GM18861 (cell line): Measurements from ENCODE around the gene FAM131B.
"Not testable (repeated sequence)": the region's sequence is repeated elsewhere in the genome, so short reads cannot be mapped to it uniquely, and the experiment has no call there.

Source experiments
- ATAC-seq: cut with Tn5 transposase; IDR thresholded peaks from one replicate; pipeline ENCODE4 v1.9.1; 2021; ENCODE audit not compliant: unreplicated experiment

FAM131B gene

GRCh38 chr7:143395187-143396149, 33.0 kb upstream of the FAM131B start:
- no peak for ATAC-seq

GRCh38 chr7:143394777-143395176, 32.3 kb upstream of the FAM131B start:
- no peak for ATAC-seq

DNA sequence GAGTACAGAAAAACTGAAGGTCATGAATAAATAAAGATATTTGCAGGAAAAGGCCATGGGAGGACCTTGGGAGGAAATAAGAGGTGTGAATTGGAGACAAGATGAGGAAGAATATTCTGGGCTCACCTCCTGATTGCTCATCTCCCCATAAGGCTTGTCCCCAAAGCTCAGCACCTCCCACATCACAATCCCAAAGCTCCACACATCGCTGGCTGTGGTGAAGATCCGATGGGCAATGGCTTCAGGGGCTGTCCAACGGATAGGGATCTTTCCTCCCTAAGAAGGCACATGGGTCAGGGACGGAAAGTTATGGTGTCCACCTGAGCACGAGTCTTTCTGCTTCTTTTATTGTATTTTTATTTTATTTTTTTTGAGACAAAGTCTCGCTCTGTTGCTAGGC, 31.6 kb upstream of the FAM131B start:
- ATAC-seq = no peak

DNA sequence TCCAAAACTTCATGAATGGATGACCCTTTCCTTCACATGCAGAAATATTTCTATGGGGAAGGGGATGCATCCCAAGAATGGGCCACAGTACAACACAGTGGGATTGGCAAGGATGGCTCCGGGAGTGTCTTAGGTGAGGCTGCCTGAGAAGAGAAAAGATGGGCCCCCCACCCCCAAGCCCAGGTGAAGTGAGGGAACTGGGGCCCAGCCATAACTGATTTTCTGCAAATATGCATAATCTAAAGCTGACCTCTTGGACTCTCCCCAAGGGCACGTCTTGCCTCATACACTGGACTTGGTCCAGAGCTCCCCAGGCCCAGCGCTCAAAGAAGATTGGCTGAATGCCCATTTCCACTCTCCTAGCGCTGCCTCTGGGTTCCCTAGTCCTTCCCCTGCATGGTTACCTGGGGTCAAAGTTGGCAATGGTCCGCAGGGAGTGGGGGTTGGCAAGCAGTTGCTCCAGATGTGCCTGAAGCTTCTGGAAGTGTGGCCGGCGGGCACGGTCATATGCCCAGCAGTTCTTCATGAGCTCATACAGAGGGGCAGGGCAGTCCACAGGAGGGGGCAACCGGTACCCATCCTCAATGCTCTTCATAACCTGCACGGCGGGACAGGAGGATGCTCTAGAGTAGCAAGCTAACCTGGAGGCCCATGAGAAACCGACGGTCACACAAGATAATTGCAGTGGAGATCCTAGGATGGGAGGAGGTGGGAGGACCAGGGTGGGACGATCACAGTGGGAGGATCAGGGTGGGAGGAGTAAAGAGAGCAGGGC, 30.9 kb upstream of the FAM131B start:
- ATAC-seq = no peak

- no peak for ATAC-seq
These were observed 30.4 kb upstream of the FAM131B start for GRCh38 chr7:143392875-143393266.

DNA sequence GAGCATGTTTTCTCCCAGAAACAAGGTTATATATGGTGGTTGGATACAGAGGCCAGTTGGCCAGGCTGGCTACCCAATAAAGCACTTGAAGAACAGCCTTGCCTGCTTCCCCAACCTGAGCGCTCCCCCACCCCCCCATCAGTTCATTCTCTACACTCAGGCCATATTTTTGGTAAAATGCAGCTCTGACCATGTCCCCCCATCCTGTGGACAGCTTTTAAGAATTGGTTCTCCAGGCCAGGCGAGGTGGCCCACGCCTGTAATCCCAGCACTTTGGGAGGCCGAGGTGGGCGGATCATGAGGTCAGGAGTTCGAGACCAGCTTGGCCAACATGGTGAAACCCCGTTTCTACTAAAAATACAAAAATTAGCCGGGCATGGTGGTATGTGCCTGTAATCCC, 29.9 kb upstream of the FAM131B start:
- not testable (repeated sequence) for ATAC-seq

GRCh38 chr7:143391462-143392404, 29.2 kb upstream of the FAM131B start:
- no peak for ATAC-seq

DNA sequence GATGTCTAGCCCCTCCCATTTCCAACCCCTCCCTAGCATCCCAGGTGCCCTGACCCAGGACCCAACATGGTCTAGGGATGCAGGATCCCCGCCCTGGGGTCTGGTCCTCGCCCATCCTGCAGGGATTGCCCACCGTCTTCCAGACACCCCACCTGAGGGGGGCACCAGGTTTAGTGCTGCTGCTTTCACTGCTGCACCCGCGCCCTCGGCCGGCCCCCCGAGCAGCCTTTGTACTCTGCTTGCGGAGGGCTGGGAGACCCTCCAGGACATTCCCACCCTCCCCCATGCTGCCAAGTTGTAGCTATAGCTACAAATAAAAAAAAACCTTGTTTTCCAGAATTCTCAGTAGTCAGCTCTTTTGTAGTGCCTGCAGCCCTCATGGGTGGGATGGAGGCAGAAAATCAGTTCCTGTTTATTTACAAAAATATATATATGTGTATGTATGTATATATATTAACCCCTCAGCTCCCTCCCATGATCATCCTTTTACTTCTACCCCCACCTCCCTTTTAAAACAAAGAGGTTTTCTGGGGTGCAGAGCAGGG, 28.3 kb upstream of the FAM131B start:
- no peak for ATAC-seq

DNA sequence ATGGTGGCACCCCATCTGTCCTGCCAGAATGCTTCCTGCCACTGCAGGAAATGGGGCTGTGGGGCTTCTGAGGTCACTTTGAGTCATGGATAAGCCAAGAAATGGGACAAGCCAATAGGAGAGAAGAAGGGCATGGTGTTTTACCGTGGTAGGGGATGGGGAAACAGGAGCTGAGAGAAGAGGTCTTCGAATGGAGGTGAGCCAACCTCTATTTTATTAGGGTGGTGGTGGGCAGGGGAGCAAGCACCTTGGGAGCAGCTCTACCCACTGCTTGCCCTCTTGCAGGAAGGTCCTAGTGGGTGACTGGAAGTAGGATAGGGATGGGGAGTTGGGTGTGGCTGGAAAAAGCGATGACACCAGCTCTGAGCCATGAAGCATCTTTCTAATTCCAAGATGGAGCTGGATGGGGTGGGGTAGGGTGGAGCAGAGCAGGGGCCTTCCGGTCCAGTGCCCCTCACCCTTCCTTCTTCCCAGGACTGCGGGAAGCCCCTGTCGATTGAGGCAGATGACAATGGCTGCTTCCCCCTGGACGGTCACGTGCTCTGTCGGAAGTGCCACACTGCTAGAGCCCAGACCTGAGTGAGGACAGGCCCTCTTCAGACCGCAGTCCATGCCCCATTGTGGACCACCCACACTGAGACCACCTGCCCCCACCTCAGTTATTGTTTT, 27.7 kb upstream of the FAM131B start:
- ATAC-seq = no peak

GRCh38 chr7:143389316-143390103, 27.0 kb upstream of the FAM131B start:
- no peak for ATAC-seq

DNA sequence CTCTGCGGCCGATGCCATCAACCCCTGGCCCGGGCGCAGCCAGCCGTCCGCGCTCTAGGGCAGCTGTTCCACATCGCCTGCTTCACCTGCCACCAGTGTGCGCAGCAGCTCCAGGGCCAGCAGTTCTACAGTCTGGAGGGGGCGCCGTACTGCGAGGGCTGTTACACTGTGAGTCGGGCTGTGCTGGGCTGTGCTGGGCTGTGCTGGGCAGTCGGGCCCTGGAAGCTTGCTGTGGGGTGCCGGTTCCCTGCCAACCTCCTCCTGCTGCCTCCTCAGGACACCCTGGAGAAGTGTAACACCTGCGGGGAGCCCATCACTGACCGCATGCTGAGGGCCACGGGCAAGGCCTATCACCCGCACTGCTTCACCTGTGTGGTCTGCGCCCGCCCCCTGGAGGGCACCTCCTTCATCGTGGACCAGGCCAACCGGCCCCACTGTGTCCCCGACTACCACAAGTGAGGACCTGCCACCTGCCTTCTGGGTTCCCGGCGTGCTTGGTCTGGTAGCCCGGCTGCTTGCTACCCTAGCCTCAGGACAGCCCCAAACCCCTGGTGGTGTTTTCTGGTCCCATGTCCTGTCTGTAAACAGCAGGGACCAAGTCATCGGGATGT, 26.1 kb upstream of the FAM131B start:
- ATAC-seq = no peak

GRCh38 chr7:143388051-143388450, 25.5 kb upstream of the FAM131B start:
- no peak for ATAC-seq

- ATAC-seq = no peak
These were observed 24.9 kb upstream of the FAM131B start for GRCh38 chr7:143387156-143387975.

DNA sequence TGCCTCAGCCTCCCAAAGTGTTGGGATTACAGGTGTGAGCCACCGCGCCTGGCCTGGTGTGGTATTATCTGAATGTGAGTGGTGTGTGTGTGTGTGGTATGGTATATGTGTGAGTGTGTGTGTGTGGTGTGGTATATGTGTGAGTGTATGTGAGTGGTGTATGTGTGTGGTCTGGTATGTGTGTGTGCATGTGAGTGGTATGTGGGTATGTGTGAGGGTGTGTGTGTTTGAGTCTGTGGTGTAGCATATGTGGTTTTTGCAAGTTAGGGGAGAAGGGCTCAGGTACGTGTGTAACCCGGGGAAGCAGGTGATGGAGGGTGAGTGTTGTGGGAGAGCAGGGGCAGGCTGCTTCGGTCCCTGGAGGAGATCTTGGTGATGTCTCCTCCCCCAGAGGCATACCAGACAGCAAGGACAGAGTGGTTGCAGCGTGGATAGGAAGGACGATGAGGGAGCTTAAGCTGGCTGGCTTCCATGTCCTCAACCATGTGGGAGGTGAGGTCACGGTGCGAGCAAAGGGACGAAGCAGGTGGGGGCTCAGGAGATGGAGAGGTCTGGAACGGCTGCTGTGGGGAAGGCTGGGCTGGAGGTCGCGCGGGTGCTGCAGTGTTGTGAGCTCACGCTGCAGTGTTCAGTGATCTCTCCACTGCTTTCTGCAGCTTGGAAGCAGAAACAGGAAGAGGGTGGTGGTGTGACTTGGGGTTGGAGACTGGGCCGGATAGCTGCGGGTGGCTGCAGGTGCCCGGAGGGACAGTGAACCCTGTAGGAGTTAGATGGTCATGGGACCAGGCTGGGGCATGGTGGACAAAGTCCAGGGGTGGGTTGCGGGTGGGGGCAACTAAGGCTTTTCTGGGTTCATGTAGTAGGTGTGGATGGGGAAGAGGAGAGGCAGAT, 23.6 kb upstream of the FAM131B start:
- no peak for ATAC-seq

DNA sequence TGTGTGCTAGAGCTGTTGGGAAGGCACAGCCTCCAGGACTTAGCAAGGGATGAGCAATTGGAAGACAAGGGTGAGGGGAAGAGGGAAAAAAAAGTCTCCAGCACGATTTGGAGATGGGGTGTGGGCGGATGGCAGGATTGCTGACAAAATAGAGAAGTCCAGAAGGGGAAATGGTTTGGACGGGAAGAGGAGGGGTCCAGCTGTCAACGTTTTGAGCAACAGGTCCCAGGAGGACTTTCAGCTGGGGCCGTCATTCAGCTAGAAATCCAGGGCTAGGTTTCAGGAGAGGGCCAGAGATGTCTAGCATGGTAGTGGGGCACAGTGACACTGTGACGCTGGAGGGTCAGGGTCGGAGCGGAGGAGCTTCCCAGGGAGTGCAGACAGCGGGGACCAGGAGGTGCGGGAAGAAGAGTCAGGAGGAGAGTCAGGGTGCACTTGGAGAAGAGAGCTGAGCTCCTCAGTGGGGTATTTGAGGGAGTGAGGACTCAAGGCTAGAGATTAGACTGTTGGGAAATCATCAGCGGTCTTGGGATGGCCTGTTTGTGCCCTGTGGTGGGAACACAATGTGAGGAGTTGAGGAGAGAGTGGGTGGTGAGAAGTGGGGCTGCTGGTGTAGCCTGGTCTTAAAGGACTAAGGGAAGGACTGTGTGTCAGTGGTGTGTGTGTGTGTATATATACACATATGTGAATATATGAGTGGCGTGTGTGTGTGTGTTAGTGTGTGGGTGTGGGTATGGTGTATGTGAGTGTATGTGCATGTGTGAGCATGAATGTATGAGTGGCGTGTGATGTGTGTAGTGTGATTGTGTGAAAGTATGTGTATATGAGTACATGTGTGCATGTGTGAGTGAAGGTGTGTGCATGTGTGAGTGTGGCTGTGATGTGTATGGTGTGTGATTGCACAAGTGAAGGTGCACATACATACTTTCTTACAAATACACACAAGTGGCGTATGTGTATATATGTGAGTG, 22.4 kb upstream of the FAM131B start:
- no peak for ATAC-seq

DNA sequence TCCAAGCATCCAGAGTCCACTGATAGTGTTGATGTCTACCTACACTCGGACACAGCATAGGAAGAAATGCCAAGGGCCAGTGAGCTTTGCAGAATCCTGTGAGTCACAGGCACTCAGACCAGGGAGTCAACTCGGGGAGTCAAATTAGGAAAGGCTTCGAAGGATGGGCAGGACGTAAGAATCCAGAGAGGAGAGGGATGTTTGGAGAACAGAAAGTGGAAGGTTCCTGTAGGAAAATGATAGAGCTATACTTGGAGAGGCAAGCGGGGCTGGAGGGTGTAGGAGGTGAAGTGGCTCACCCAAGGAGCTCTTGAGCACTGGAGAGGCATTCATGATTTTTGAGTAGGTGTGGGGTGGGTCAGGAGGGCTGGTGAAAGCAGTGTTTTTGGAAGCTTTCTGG, 21.6 kb upstream of the FAM131B start:
- no peak for ATAC-seq
